Nephron progenitor cell (in vitro differentiated cells): ENCODE results near the gene MDH2.
"Not testable (repeated sequence)": the region's sequence is repeated elsewhere in the genome, so short reads cannot be mapped to it uniquely, and the experiment has no call there.

Source experiments
- DNase-seq: peaks from one replicate; pipeline ENCODE4 v3.0.0; 2021
- H3K27ac Mint-ChIP-seq: 2 replicates; pipeline ENCODE4 v1.8.0; 2021; ENCODE audit warnings: mild to moderate bottlenecking, moderate library complexity, mixed read lengths
- H3K27me3 Mint-ChIP-seq: 2 replicates; pipeline ENCODE4 v1.8.0; 2021; ENCODE audit warnings: mild to moderate bottlenecking, low read depth, mixed read lengths; ENCODE audit not compliant: poor library complexity
- H3K36me3 Mint-ChIP-seq: 2 replicates; pipeline ENCODE4 v1.8.0; 2021; ENCODE audit warnings: low read depth, mixed read lengths
- H3K4me1 Mint-ChIP-seq: 2 replicates; pipeline ENCODE4 v1.8.0; 2021; ENCODE audit warnings: mixed read lengths
- H3K4me3 Mint-ChIP-seq: 2 replicates; pipeline ENCODE4 v1.8.0; 2021; ENCODE audit warnings: mild to moderate bottlenecking, moderate library complexity, mixed read lengths
- H3K9me3 Mint-ChIP-seq: 2 replicates; pipeline ENCODE4 v1.8.0; 2021; ENCODE audit warnings: mild to moderate bottlenecking, moderate library complexity, mixed read lengths
- CTCF ChIP-seq: fragments of 200-600 bp; sonication (generic); IDR thresholded peaks from 2 replicates; pipeline ENCODE4 v1.5.0; 2021; ENCODE audit warnings: antibody characterized with exemption

MDH2 gene

GRCh38 chr7:76053461-76053860 lies 5.6 kb downstream of the MDH2 start:
- Mint-ChIP-seq H3K27ac (peak overlapping the region; percentile 42), H3K36me3 (peaks cover 31% of the 10 kb centered on the region), H3K27me3 (no peaks in the 10 kb centered on the region), H3K4me3 (no peak overlapping the region), H3K4me1 (peaks cover 20% of the 10 kb centered on the region), H3K9me3 (no peaks in the 10 kb centered on the region)
- TF ChIP-seq CTCF = no peak
- DNase-seq = no peak

- no peak overlapping the region for H3K4me3 Mint-ChIP-seq
- no peaks in the 10 kb centered on the region for H3K27me3 Mint-ChIP-seq
These were observed 6.5 kb downstream of the MDH2 start for GRCh38 chr7:76054123-76055120.

GRCh38 chr7:76056241-76056640 lies 8.3 kb downstream of the MDH2 start:
- no peak for DNase-seq
- H3K4me3 Mint-ChIP-seq = no peak overlapping the region
- H3K27me3 Mint-ChIP-seq = no peaks in the 10 kb centered on the region
- TF ChIP-seq CTCF = no peak
- H3K36me3 Mint-ChIP-seq = peaks cover 24% of the 10 kb centered on the region
- H3K9me3 Mint-ChIP-seq = no peaks in the 10 kb centered on the region
- no peaks in the 10 kb centered on the region for H3K4me1 Mint-ChIP-seq
- H3K27ac Mint-ChIP-seq = no peak overlapping the region

More at GRCh38 chr7:76054123-76055120, 6.5 kb downstream of the MDH2 start:
- H3K4me1 Mint-ChIP-seq = peaks cover 10% of the 10 kb centered on the region
- H3K9me3 Mint-ChIP-seq = no peaks in the 10 kb centered on the region
- TF ChIP-seq CTCF = no peak
- H3K27ac Mint-ChIP-seq = peak overlapping the region; percentile 54
- H3K36me3 Mint-ChIP-seq = peaks cover 28% of the 10 kb centered on the region
- DNase-seq = no peak

- no peak for DNase-seq
- Mint-ChIP-seq H3K36me3 (peaks cover 23% of the 10 kb centered on the region), H3K9me3 (no peaks in the 10 kb centered on the region), H3K4me3 (no peak overlapping the region), H3K27ac (peak overlapping the region; percentile 88), H3K4me1 (no peaks in the 10 kb centered on the region), H3K27me3 (no peaks in the 10 kb centered on the region)
- no peak for TF ChIP-seq CTCF
These were observed 9.4 kb downstream of the MDH2 start for GRCh38 chr7:76057103-76057812.

- Mint-ChIP-seq H3K9me3 (no peaks in the 10 kb centered on the region), H3K4me3 (no peak overlapping the region), H3K27ac (peak overlapping the region; percentile 88), H3K4me1 (no peaks in the 10 kb centered on the region), H3K36me3 (peaks cover 28% of the 10 kb centered on the region), H3K27me3 (no peaks in the 10 kb centered on the region)
- TF ChIP-seq CTCF = no peak
- no peak for DNase-seq
These were observed 9.9 kb downstream of the MDH2 start for GRCh38 chr7:76057813-76058145.

GRCh38 chr7:76058745-76059144 lies 10.8 kb downstream of the MDH2 start:
- not testable (repeated sequence) for H3K4me3 Mint-ChIP-seq, H3K9me3 Mint-ChIP-seq, H3K27ac Mint-ChIP-seq, H3K27me3 Mint-ChIP-seq, DNase-seq, H3K4me1 Mint-ChIP-seq
- H3K36me3 Mint-ChIP-seq = peaks cover 32% of the 10 kb centered on the region
